WTC11 (cell line): ENCODE measurements around the gene CLK2. TPM values are rescaled to one million over a fixed set of nuclear protein-coding genes. Genes with fewer than 3 reads are reported as not detected.

Experiments used
- ATAC-seq: fragments of 200-7000 bp; cut with Tn5 transposase; 2 replicates; pipeline ENCODE4 v1.10.0; 2021; ENCODE audit warnings: mild to moderate bottlenecking, moderate library complexity
- CTCF ChIA-PET: fragments of 300-600 bp; sonication (Branson Sonifier 250); formaldehyde crosslinking; loops from one replicate; lab custom pipeline; 2021; ENCODE audit warnings: antibody characterized with exemption; lab: Charles Lee
- POLR2A ChIA-PET: fragments of 350-600 bp; sonication (Branson Sonifier 250); formaldehyde crosslinking; loops from one replicate; lab custom pipeline; 2021; ENCODE audit warnings: antibody characterized with exemption; lab: Charles Lee
- DNase-seq: peaks from one replicate; pipeline ENCODE4 v3.0.0; 2021; ENCODE audit warnings: low spot score
- H3K27ac Mint-ChIP-seq: 2 replicates; pipeline ENCODE4 v1.8.0; 2021; ENCODE audit warnings: mixed read lengths
- H3K27me3 Mint-ChIP-seq: 2 replicates; pipeline ENCODE4 v1.8.0; 2021; ENCODE audit warnings: low read depth, mild to moderate bottlenecking, moderate library complexity, mixed read lengths
- H3K36me3 Mint-ChIP-seq: 2 replicates; pipeline ENCODE4 v1.8.0; 2021; ENCODE audit warnings: mixed read lengths
- H3K4me1 Mint-ChIP-seq: 2 replicates; pipeline ENCODE4 v1.8.0; 2022; ENCODE audit warnings: mixed read lengths
- H3K4me3 Mint-ChIP-seq: 2 replicates; pipeline ENCODE4 v1.8.0; 2021; ENCODE audit warnings: mild to moderate bottlenecking, moderate library complexity, mixed read lengths
- H3K9me3 Mint-ChIP-seq: 2 replicates; pipeline ENCODE4 v1.8.0; 2021; ENCODE audit warnings: mixed read lengths
- ATF6 ChIP-seq: sonication (generic); formaldehyde crosslinking; IDR thresholded peaks from 2 replicates; pipeline ENCODE4 v1.8.1; 2023; ENCODE audit warnings: mild to moderate bottlenecking, missing genetic modification reagents
- ETV6 ChIP-seq: sonication (generic); formaldehyde crosslinking; IDR thresholded peaks from 2 replicates; pipeline ENCODE4 v1.8.1; 2022; ENCODE audit warnings: mild to moderate bottlenecking, missing genetic modification reagents
- FOXK1 ChIP-seq: sonication (generic); formaldehyde crosslinking; IDR thresholded peaks from 2 replicates; pipeline ENCODE4 v1.8.0; 2022; ENCODE audit warnings: mild to moderate bottlenecking, moderate library complexity, missing genetic modification reagents
- FOXP1 ChIP-seq: sonication (generic); formaldehyde crosslinking; IDR thresholded peaks from 2 replicates; pipeline ENCODE4 v1.8.0; 2022; ENCODE audit warnings: missing genetic modification reagents, mild to moderate bottlenecking, moderate library complexity, borderline replicate concordance
- GABPB1 ChIP-seq: sonication (generic); formaldehyde crosslinking; IDR thresholded peaks from 2 replicates; pipeline ENCODE4 v1.8.1; 2023; ENCODE audit warnings: mild to moderate bottlenecking, missing genetic modification reagents
- NFATC4 ChIP-seq: fragments of 250-450 bp; sonication (Bioruptor Pico); IDR thresholded peaks from 2 replicates; pipeline ENCODE4 v1.9.0; 2021; ENCODE audit warnings: mild to moderate bottlenecking
- PRDM15 ChIP-seq: sonication (generic); formaldehyde crosslinking; IDR thresholded peaks from 2 replicates; pipeline ENCODE4 v1.8.0; 2022; ENCODE audit warnings: missing genetic modification reagents
- SMAD4 ChIP-seq: sonication (generic); formaldehyde crosslinking; IDR thresholded peaks from 2 replicates; pipeline ENCODE4 v1.8.0; 2022; ENCODE audit warnings: mild to moderate bottlenecking, missing genetic modification reagents
- TEAD1 ChIP-seq: sonication (generic); formaldehyde crosslinking; IDR thresholded peaks from 2 replicates; pipeline ENCODE4 v1.8.0; 2022; ENCODE audit warnings: mild to moderate bottlenecking, missing genetic modification reagents
- TP53 ChIP-seq: sonication (generic); formaldehyde crosslinking; IDR thresholded peaks from 2 replicates; pipeline ENCODE4 v1.8.1; 2023; ENCODE audit warnings: mild to moderate bottlenecking, missing genetic modification reagents
- ZBTB21 ChIP-seq: sonication (generic); formaldehyde crosslinking; IDR thresholded peaks from 2 replicates; pipeline ENCODE4 v1.8.1; 2023; ENCODE audit warnings: mild to moderate bottlenecking, missing genetic modification reagents, borderline replicate concordance
- ZNF121 ChIP-seq: sonication (generic); formaldehyde crosslinking; IDR thresholded peaks from 2 replicates; pipeline ENCODE4 v1.8.0; 2023; ENCODE audit warnings: missing genetic modification reagents
- ZNF317 ChIP-seq: sonication (generic); formaldehyde crosslinking; IDR thresholded peaks from 2 replicates; pipeline ENCODE4 v1.8.1; 2023; ENCODE audit warnings: low read depth, mild to moderate bottlenecking, moderate library complexity, missing genetic modification reagents, borderline replicate concordance
- ZNF423 ChIP-seq: fragments of 250-450 bp; sonication (Bioruptor Pico); IDR thresholded peaks from 2 replicates; pipeline ENCODE4 v2.1.2; 2022; ENCODE audit warnings: mild to moderate bottlenecking, moderate library complexity
- ZNF532 ChIP-seq: fragments of 250-450 bp; sonication (Bioruptor Pico); IDR thresholded peaks from 2 replicates; pipeline ENCODE4 v1.9.0; 2021; ENCODE audit warnings: mild to moderate bottlenecking, borderline replicate concordance
- ZNF671 ChIP-seq: fragments of 250-450 bp; sonication (Bioruptor Pico); IDR thresholded peaks from 2 replicates; pipeline ENCODE4 v1.8.0; 2021; ENCODE audit warnings: mild to moderate bottlenecking
- total RNA-seq: library from RNA; stranded (reverse); gene quantifications from 3 replicates; pipeline ENCODE4 v1.2.3, GENCODE V29; 2021
- TF ChIP-seq, protein P1 (sequence below): sonication (generic); formaldehyde crosslinking; conservative IDR thresholded peaks from 2 replicates; pipeline ENCODE4 v1.8.1; 2022; ENCODE audit warnings: mild to moderate bottlenecking, missing genetic modification reagents
- TF ChIP-seq, protein P2 (sequence below): sonication (generic); formaldehyde crosslinking; IDR thresholded peaks from 2 replicates; pipeline ENCODE4 v1.8.1; 2022; ENCODE audit warnings: mild to moderate bottlenecking, moderate library complexity, missing genetic modification reagents
- TF ChIP-seq, protein P3 (sequence below): fragments of 250-450 bp; sonication (Bioruptor Pico); IDR thresholded peaks from 2 replicates; pipeline ENCODE4 v1.9.0; 2021; ENCODE audit warnings: moderate library complexity, mild to moderate bottlenecking, inconsistent platforms, borderline replicate concordance
- TF ChIP-seq, protein P4 (sequence below): sonication (generic); formaldehyde crosslinking; IDR thresholded peaks from 2 replicates; pipeline ENCODE4 v1.8.0; 2023; ENCODE audit warnings: missing genetic modification reagents, mild to moderate bottlenecking, borderline replicate concordance

Gene CLK2
- total RNA-seq, 1 experiment from 2014 or later: 74.4 TPM

DNA sequence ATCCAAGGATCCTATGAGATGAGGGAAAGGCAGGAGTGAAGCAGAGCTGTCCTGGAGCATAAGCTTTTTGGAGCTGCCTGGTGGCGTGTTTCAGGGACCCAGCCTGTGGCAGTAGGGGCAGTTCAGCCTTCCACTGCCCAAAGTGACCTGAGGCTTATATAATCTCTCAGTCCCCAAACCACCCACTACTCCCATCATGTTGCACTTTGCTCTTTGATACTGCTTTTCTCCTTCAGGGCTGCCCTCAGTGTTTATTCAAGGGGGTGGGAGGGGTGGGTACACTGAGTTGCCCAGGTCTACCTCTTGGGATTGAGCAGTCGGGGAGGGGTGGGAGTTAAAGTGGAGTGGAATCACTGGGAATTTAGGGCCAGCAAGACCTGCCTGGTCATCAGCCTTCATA, 13.2 kb upstream of the CLK2 start:
- no peak for ATAC-seq
- H3K4me1 Mint-ChIP-seq: no peaks in the 10 kb centered on the region
- H3K4me3 Mint-ChIP-seq: no peak overlapping the region
- ChIA-PET POLR2A (no interaction called here), CTCF (interaction anchor here (0.9 to 1.1 kb wide), 2 partner anchors 10 to 37 kb away, joined by 3 read pairs; no protein-coding TSS in a partner anchor)
- H3K27me3 Mint-ChIP-seq: no peaks in the 10 kb centered on the region
- H3K36me3 Mint-ChIP-seq: peaks cover 2% of the 10 kb centered on the region; the same call in 1 of the 2 replicates
- DNase-seq: no peak
- H3K9me3 Mint-ChIP-seq: no peaks in the 10 kb centered on the region
- H3K27ac Mint-ChIP-seq: no peak overlapping the region
- TF ChIP-seq ZNF532 (CRISPR knock-in tag) (no peak), ZNF317 (CRISPR knock-in tag) (no peak), NFATC4 (CRISPR knock-in tag) (no peak), ZNF423 (CRISPR knock-in tag) (no peak), ETV6 (CRISPR knock-in tag) (no peak), SMAD4 (no peak), FOXK1 (CRISPR knock-in tag) (no peak), FOXP1 (no peak), ZNF671 (CRISPR knock-in tag) (no peak), GABPB1 (CRISPR knock-in tag) (no peak), TP53 (CRISPR knock-in tag) (no peak), PRDM15 (CRISPR knock-in tag) (no peak), ZBTB21 (CRISPR knock-in tag) (no peak), ATF6 (CRISPR knock-in tag) (no peak), ZNF121 (CRISPR knock-in tag) (no peak), TEAD1 (no peak)
- TF ChIP-seq, protein P1, sequence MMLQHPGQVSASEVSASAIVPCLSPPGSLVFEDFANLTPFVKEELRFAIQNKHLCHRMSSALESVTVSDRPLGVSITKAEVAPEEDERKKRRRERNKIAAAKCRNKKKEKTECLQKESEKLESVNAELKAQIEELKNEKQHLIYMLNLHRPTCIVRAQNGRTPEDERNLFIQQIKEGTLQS (CRISPR knock-in tag): no peak
- TF ChIP-seq, protein P2, sequence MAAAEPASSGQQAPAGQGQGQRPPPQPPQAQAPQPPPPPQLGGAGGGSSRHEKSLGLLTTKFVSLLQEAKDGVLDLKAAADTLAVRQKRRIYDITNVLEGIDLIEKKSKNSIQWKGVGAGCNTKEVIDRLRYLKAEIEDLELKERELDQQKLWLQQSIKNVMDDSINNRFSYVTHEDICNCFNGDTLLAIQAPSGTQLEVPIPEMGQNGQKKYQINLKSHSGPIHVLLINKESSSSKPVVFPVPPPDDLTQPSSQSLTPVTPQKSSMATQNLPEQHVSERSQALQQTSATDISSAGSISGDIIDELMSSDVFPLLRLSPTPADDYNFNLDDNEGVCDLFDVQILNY (CRISPR knock-in tag): no peak
- TF ChIP-seq, protein P3, sequence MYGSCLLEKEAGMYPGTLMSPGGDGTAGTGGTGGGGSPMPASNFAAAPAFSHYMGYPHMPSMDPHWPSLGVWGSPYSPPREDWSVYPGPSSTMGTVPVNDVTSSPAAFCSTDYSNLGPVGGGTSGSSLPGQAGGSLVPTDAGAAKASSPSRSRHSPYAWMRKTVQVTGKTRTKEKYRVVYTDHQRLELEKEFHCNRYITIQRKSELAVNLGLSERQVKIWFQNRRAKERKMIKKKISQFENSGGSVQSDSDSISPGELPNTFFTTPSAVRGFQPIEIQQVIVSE (CRISPR knock-in tag): no peak
- TF ChIP-seq, protein P4, sequence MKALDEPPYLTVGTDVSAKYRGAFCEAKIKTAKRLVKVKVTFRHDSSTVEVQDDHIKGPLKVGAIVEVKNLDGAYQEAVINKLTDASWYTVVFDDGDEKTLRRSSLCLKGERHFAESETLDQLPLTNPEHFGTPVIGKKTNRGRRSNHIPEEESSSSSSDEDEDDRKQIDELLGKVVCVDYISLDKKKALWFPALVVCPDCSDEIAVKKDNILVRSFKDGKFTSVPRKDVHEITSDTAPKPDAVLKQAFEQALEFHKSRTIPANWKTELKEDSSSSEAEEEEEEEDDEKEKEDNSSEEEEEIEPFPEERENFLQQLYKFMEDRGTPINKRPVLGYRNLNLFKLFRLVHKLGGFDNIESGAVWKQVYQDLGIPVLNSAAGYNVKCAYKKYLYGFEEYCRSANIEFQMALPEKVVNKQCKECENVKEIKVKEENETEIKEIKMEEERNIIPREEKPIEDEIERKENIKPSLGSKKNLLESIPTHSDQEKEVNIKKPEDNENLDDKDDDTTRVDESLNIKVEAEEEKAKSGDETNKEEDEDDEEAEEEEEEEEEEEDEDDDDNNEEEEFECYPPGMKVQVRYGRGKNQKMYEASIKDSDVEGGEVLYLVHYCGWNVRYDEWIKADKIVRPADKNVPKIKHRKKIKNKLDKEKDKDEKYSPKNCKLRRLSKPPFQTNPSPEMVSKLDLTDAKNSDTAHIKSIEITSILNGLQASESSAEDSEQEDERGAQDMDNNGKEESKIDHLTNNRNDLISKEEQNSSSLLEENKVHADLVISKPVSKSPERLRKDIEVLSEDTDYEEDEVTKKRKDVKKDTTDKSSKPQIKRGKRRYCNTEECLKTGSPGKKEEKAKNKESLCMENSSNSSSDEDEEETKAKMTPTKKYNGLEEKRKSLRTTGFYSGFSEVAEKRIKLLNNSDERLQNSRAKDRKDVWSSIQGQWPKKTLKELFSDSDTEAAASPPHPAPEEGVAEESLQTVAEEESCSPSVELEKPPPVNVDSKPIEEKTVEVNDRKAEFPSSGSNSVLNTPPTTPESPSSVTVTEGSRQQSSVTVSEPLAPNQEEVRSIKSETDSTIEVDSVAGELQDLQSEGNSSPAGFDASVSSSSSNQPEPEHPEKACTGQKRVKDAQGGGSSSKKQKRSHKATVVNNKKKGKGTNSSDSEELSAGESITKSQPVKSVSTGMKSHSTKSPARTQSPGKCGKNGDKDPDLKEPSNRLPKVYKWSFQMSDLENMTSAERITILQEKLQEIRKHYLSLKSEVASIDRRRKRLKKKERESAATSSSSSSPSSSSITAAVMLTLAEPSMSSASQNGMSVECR (CRISPR knock-in tag): no peak
